ENCODE data around the gene QRICH2.

- TF ChIP-seq CTCF (IDR thresholded peaks at IDR 0.05) (no peak), POLR2AphosphoS5 (IDR thresholded peaks at IDR 0.05) (no peak), POLR2A (IDR thresholded peaks at IDR 0.05) (no peak), EP300 (IDR thresholded peaks at IDR 0.05) (no peak)
These were observed 56.5 kb downstream of the QRICH2 start for GRCh38 chr17:76251478-76252039.

All from gastroesophageal sphincter (tissue), 3 donors.